H1 (cell line): ENCODE data around the gene MLNR. TPM values are rescaled to one million over a fixed set of nuclear protein-coding genes. Genes with fewer than 3 reads are reported as not detected.

Experiments used
- EP300 ChIP-seq, 2 experiments: IDR thresholded peaks; 1 replicate in 1 of 2; 2 replicates in 1 of 2; pipeline ENCODE4 v1.6.1; 2011 to 2012; ENCODE audit warnings: low read depth in 2 of 2, low read length in 2 of 2, mild to moderate bottlenecking in 2 of 2, borderline replicate concordance in 1 of 2, inconsistent platforms in 1 of 2, moderate library complexity in 1 of 2
- FOSL1 ChIP-seq: IDR thresholded peaks from 2 replicates; pipeline ENCODE4 v1.6.1; 2011; ENCODE audit warnings: mild to moderate bottlenecking, low read depth, low read length, moderate library complexity; ENCODE audit not compliant: insufficient read depth
- GABPA ChIP-seq: IDR thresholded peaks from 2 replicates; pipeline ENCODE4 v1.6.1; 2011; ENCODE audit warnings: mild to moderate bottlenecking, low read length, moderate library complexity, borderline replicate concordance; ENCODE audit not compliant: insufficient read depth
- KDM1A ChIP-seq: fragments of 200-600, 300-600 bp; sonication (generic); IDR thresholded peaks from 2 replicates; pipeline ENCODE4 v1.7.1; 2016; ENCODE audit warnings: mild to moderate bottlenecking, low read length, borderline replicate concordance
- KDM4A ChIP-seq: IDR thresholded peaks from one replicate; pipeline ENCODE4 v1.7.1; 2012; ENCODE audit warnings: low read depth, mild to moderate bottlenecking, moderate library complexity, low read length, inconsistent platforms; ENCODE audit not compliant: severe bottlenecking
- POU5F1 ChIP-seq: IDR thresholded peaks from 2 replicates; pipeline ENCODE4 v1.6.1; 2011; ENCODE audit warnings: low read depth, mild to moderate bottlenecking, low read length, moderate library complexity
- SIN3A ChIP-seq, 2 experiments: IDR thresholded peaks in 1 of 2; conservative IDR thresholded peaks in 1 of 2; 2 replicates each; pipeline ENCODE4 v1.6.1; 2011 to 2012; ENCODE audit warnings: low read length in 2 of 2, improper control_type of control experiment in 1 of 2, low read depth in 1 of 2, mild to moderate bottlenecking in 1 of 2
- SIRT6 ChIP-seq: IDR thresholded peaks from one replicate; pipeline ENCODE4 v1.7.1; 2012; ENCODE audit warnings: low read length, inconsistent platforms
- SP2 ChIP-seq: IDR thresholded peaks from 2 replicates; pipeline ENCODE4 v1.6.1; 2012; ENCODE audit warnings: mild to moderate bottlenecking, low read length, inconsistent platforms
- SUZ12 ChIP-seq: fragments of 200-600 bp; sonication (generic); IDR thresholded peaks from 2 replicates; pipeline ENCODE4 v1.6.1; 2012; ENCODE audit warnings: mild to moderate bottlenecking, inconsistent platforms, low read length, moderate library complexity, mixed read lengths
- polyA plus RNA-seq, 7 experiments: library from polyadenylated mRNA; depleted of rRNA in 3 of 7; stranded (reverse) in 5 of 7; unstranded in 2 of 7; fragments of >200 nt in 5 of 7; fragments of 200-250 nt in 2 of 7; gene quantifications; 1 replicate in 5 of 7; 2 replicates in 1 of 7; 4 replicates in 1 of 7; pipeline versions ENCODE4 v1.2.1 to v1.2.3, GENCODE V29; 2011 to 2013; ENCODE audit warnings: missing spikeins in 2 of 7, mixed read lengths in 2 of 7
- total RNA-seq: library from RNA; stranded (reverse); fragmentation: NEBNext Ultra II Directional; extraction: Animal tissue kit (Norgen Biotek cat#: 25700); gene quantifications from 2 replicates; pipeline ENCODE4 v1.2.1, GENCODE V29; 2021
- TF ChIP-seq, protein P1 (sequence below): fragments of 300-600 bp; sonication (generic); IDR thresholded peaks from 2 replicates; pipeline ENCODE4 v1.7.1; 2012; ENCODE audit warnings: low read length, moderate library complexity, mild to moderate bottlenecking, inconsistent platforms; ENCODE audit not compliant: insufficient replicate concordance

Gene MLNR
- total and polyA plus RNA-seq, 2 of the 8 experiments (the other 6 are each of a cell fraction or from before 2014, with no cell fraction given): 0.24 to 0.29 TPM

GRCh38 chr13:49218493-49219051 is 1.6 kb upstream of the MLNR start (continued):
- TF ChIP-seq, protein P1, sequence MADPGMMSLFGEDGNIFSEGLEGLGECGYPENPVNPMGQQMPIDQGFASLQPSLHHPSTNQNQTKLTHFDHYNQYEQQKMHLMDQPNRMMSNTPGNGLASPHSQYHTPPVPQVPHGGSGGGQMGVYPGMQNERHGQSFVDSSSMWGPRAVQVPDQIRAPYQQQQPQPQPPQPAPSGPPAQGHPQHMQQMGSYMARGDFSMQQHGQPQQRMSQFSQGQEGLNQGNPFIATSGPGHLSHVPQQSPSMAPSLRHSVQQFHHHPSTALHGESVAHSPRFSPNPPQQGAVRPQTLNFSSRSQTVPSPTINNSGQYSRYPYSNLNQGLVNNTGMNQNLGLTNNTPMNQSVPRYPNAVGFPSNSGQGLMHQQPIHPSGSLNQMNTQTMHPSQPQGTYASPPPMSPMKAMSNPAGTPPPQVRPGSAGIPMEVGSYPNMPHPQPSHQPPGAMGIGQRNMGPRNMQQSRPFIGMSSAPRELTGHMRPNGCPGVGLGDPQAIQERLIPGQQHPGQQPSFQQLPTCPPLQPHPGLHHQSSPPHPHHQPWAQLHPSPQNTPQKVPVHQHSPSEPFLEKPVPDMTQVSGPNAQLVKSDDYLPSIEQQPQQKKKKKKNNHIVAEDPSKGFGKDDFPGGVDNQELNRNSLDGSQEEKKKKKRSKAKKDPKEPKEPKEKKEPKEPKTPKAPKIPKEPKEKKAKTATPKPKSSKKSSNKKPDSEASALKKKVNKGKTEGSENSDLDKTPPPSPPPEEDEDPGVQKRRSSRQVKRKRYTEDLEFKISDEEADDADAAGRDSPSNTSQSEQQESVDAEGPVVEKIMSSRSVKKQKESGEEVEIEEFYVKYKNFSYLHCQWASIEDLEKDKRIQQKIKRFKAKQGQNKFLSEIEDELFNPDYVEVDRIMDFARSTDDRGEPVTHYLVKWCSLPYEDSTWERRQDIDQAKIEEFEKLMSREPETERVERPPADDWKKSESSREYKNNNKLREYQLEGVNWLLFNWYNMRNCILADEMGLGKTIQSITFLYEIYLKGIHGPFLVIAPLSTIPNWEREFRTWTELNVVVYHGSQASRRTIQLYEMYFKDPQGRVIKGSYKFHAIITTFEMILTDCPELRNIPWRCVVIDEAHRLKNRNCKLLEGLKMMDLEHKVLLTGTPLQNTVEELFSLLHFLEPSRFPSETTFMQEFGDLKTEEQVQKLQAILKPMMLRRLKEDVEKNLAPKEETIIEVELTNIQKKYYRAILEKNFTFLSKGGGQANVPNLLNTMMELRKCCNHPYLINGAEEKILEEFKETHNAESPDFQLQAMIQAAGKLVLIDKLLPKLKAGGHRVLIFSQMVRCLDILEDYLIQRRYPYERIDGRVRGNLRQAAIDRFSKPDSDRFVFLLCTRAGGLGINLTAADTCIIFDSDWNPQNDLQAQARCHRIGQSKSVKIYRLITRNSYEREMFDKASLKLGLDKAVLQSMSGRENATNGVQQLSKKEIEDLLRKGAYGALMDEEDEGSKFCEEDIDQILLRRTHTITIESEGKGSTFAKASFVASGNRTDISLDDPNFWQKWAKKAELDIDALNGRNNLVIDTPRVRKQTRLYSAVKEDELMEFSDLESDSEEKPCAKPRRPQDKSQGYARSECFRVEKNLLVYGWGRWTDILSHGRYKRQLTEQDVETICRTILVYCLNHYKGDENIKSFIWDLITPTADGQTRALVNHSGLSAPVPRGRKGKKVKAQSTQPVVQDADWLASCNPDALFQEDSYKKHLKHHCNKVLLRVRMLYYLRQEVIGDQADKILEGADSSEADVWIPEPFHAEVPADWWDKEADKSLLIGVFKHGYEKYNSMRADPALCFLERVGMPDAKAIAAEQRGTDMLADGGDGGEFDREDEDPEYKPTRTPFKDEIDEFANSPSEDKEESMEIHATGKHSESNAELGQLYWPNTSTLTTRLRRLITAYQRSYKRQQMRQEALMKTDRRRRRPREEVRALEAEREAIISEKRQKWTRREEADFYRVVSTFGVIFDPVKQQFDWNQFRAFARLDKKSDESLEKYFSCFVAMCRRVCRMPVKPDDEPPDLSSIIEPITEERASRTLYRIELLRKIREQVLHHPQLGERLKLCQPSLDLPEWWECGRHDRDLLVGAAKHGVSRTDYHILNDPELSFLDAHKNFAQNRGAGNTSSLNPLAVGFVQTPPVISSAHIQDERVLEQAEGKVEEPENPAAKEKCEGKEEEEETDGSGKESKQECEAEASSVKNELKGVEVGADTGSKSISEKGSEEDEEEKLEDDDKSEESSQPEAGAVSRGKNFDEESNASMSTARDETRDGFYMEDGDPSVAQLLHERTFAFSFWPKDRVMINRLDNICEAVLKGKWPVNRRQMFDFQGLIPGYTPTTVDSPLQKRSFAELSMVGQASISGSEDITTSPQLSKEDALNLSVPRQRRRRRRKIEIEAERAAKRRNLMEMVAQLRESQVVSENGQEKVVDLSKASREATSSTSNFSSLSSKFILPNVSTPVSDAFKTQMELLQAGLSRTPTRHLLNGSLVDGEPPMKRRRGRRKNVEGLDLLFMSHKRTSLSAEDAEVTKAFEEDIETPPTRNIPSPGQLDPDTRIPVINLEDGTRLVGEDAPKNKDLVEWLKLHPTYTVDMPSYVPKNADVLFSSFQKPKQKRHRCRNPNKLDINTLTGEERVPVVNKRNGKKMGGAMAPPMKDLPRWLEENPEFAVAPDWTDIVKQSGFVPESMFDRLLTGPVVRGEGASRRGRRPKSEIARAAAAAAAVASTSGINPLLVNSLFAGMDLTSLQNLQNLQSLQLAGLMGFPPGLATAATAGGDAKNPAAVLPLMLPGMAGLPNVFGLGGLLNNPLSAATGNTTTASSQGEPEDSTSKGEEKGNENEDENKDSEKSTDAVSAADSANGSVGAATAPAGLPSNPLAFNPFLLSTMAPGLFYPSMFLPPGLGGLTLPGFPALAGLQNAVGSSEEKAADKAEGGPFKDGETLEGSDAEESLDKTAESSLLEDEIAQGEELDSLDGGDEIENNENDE: no peak
- TF ChIP-seq EP300 (IDR thresholded peaks at IDR 0.05; ENCODE audit: borderline replicate concordance in 1 of 2, low read depth in 2 of 2, low read length in 2 of 2): no peak
- no peak for TF ChIP-seq KDM1A
- no peak for TF ChIP-seq POU5F1
- TF ChIP-seq KDM4A: peak; percentile 94
- no peak for TF ChIP-seq SIRT6
- no peak for TF ChIP-seq SP2
- TF ChIP-seq FOSL1: no peak
- TF ChIP-seq SIN3A (conservative IDR thresholded peaks at IDR 0.05 in 1 of 2, IDR thresholded peaks at IDR 0.05 in 1 of 2; ENCODE audit: low read depth in 1 of 2, low read length in 2 of 2): no peak
- peak; percentile 88; the same call in 1 of the 2 replicates for TF ChIP-seq SUZ12
- TF ChIP-seq GABPA: no peak
